ENCODE data around the gene VPS35L. TPM values are rescaled to one million over a fixed set of nuclear protein-coding genes. Genes with fewer than 3 reads are reported as not detected.

The VPS35L gene
- polyA plus RNA-seq, 1 experiment = 83.2 TPM

DNA sequence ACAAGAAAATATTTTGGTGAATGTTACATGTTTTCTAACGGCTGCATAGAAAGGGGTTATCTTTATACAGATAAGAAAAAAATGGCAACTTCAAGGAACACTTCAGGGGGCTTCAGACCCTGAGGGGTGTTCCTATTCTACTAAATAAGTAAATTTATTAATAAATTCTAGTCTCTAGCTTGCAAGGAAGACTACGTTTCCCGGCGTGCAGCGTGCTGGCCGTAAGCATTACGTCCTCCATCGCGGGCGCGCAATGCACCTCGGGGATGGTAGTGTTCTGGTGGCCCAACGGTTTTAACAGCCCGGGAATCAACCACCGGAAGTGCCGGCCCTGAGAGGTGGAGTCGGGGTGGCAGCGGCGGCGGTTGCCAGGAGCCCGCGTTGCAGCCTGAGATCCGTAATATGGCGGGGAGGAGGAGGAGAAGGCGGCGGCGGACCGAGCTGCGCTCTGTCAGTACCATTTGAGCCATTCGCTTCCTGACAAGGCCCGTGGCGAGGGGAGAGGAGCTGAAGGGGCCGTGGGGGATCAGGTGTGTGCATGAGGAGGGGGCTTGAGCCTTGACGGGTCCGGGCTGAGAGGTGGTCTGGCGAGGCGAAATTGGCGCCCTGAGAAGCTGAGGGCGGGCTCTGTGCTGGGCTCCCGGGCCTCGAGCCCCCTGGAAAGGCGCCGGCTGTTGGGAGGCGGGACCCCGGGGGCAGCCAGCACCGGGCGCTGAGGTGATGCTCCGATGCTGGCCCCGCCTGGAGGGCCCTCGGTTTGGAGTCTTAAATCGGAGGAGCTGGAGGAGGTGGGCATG, 31.7 kb upstream of the VPS35L start, which contains the start of gene CCP110:
Gene CCP110, plus strand, starts transcription at position 384 of the 797 bp plus-strand sequence. CDS start 3,940 bp downstream, outside the sequence.
- Histone ChIP-seq H3K27me3 (ENCODE audit: control insufficient read depth, insufficient read depth, low read length) (no peaks in the 10 kb centered on the region), H3K4me3 (ENCODE audit: low read depth, low read length) (peak within 1 kb of the TSS; percentile 90), H3K36me3 (ENCODE audit: control insufficient read depth, insufficient read depth, low read length) (peaks cover 4% of the 10 kb centered on the region)
- POLR2A ChIA-PET = interaction anchor here (0.5 kb wide), 2 partner anchors 32 to 402 kb away, joined by 3 to 13 read pairs; partner anchors contain the start of gene VPS35L
- DNase-seq (ENCODE audit: low read depth) = peak; percentile 77
- no peak for TF ChIP-seq CTCF (IDR thresholded peaks at IDR 0.05; ENCODE audit: insufficient read depth, low read depth, low read length)
- CTCF ChIA-PET = interaction anchor here (1.3 to 1.6 kb wide), 3 partner anchors 16 to 363 kb away, joined by 4 read pairs; no protein-coding TSS in a partner anchor

- Histone ChIP-seq H3K4me3 (ENCODE audit: low read depth, low read length) (peak overlapping the region; percentile 90), H3K36me3 (ENCODE audit: control insufficient read depth, insufficient read depth, low read length) (peaks cover 5% of the 10 kb centered on the region), H3K27me3 (ENCODE audit: control insufficient read depth, insufficient read depth, low read length) (no peaks in the 10 kb centered on the region)
- POLR2A ChIA-PET = interaction anchor here (0.5 kb wide), 1 partner anchor 402 kb away, joined by 13 read pairs; no protein-coding TSS in a partner anchor
- DNase-seq (ENCODE audit: low read depth) = no peak
- CTCF ChIA-PET = interaction anchor here (1.3 to 1.6 kb wide), 3 partner anchors 16 to 363 kb away, joined by 4 read pairs; no protein-coding TSS in a partner anchor
- no peak for TF ChIP-seq CTCF (IDR thresholded peaks at IDR 0.05; ENCODE audit: insufficient read depth, low read depth, low read length)
Observed at GRCh38 chr16:19524356-19524615, 31.2 kb upstream of the VPS35L start.

GRCh38 chr16:19524616-19525384, 30.7 kb upstream of the VPS35L start:
- Histone ChIP-seq H3K27me3 (ENCODE audit: control insufficient read depth, insufficient read depth, low read length) (no peaks in the 10 kb centered on the region), H3K36me3 (ENCODE audit: control insufficient read depth, insufficient read depth, low read length) (peaks cover 5% of the 10 kb centered on the region), H3K4me3 (ENCODE audit: low read depth, low read length) (peak overlapping the region; percentile 90)
- no peak for DNase-seq (ENCODE audit: low read depth)
- CTCF ChIA-PET = interaction anchor here (1.3 to 1.6 kb wide), 4 partner anchors 15 to 362 kb away, joined by 4 read pairs; no protein-coding TSS in a partner anchor
- TF ChIP-seq CTCF (IDR thresholded peaks at IDR 0.05; ENCODE audit: insufficient read depth, low read depth, low read length) = no peak
- POLR2A ChIA-PET = no interaction called here

DNA sequence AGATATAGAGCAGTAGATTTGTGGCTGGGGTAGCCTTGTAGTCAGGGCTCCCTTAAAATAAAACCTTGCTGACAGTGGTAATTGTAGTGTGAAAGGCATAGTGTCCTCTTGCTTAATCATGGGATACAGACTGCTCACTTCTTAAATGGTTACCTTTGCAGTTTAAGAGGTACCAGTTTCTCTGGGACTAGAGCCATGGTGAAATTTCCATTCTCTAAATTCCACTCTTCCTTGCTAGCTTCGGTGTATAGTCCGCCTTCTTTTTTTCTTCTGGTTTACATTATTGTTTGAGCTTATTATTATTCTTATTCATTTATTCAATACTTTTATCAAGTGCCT, 30.1 kb upstream of the VPS35L start:
- TF ChIP-seq CTCF (IDR thresholded peaks at IDR 0.05; ENCODE audit: insufficient read depth, low read depth, low read length) = no peak
- no peak for DNase-seq (ENCODE audit: low read depth)
- H3K27me3 ChIP-seq (ENCODE audit: control insufficient read depth, insufficient read depth, low read length) = no peaks in the 10 kb centered on the region
- ChIA-PET POLR2A (no interaction called here), CTCF (interaction anchor here (1.6 kb wide), 2 partner anchors 15 to 58 kb away, joined by 4 read pairs; no protein-coding TSS in a partner anchor)
- peaks cover 5% of the 10 kb centered on the region for H3K36me3 ChIP-seq (ENCODE audit: control insufficient read depth, insufficient read depth, low read length)
- H3K4me3 ChIP-seq (ENCODE audit: low read depth, low read length) = peak overlapping the region; percentile 90

- ChIA-PET CTCF (interaction anchor here (0.6 kb wide), 1 partner anchor 543 kb away, joined by 3 read pairs; no protein-coding TSS in a partner anchor), POLR2A (no interaction called here)
- Histone ChIP-seq H3K36me3 (ENCODE audit: control insufficient read depth, insufficient read depth, low read length) (peaks cover 5% of the 10 kb centered on the region), H3K27me3 (ENCODE audit: control insufficient read depth, insufficient read depth, low read length) (no peaks in the 10 kb centered on the region), H3K4me3 (ENCODE audit: low read depth, low read length) (no peak overlapping the region)
- no peak for TF ChIP-seq CTCF (IDR thresholded peaks at IDR 0.05; ENCODE audit: insufficient read depth, low read depth, low read length)
- DNase-seq (ENCODE audit: low read depth) = no peak
Observed at GRCh38 chr16:19527161-19527560, 28.3 kb upstream of the VPS35L start.
